HS-5 (cell line): Measurements from ENCODE around the gene NGF.

Experiments used
- DNase-seq: peaks from one replicate; pipeline ENCODE4 v3.0.0-alpha.2; 2012; ENCODE audit warnings: low read depth

Gene NGF

GRCh38 chr1:115237507-115237906, 100.5 kb downstream of the NGF start:
- peak; percentile 69 for DNase-seq

DNA sequence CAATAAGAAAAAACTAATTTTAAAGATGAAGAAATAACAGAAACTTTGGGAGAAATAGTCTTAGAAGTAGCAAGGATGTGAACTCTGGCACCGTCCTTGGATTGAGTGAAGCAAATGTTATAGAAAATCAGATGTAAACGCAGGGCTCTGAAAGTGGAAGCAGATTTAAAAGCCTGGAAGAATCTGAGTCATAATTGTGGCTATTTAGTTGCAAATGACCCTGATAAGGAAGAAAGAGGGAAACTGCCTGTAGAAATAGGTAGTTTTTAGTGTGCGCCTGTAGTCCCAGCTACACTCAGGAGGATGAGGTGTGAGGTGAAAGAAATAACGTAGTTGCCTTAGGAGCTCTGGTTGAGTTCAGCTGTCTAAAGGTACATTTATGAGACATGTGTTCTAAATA, 101.0 kb downstream of the NGF start:
- no peak for DNase-seq
